WTC11 (cell line): Measurements from ENCODE around the gene ROR2. TPM values are rescaled to one million over a fixed set of nuclear protein-coding genes. Genes with fewer than 3 reads are reported as not detected.

Experiments used
- ATAC-seq: fragments of 200-7000 bp; cut with Tn5 transposase; 2 replicates; pipeline ENCODE4 v1.10.0; 2021; ENCODE audit warnings: mild to moderate bottlenecking, moderate library complexity
- CTCF ChIA-PET: fragments of 300-600 bp; sonication (Branson Sonifier 250); formaldehyde crosslinking; loops from one replicate; lab custom pipeline; 2021; ENCODE audit warnings: antibody characterized with exemption; lab: Charles Lee
- POLR2A ChIA-PET: fragments of 350-600 bp; sonication (Branson Sonifier 250); formaldehyde crosslinking; loops from one replicate; lab custom pipeline; 2021; ENCODE audit warnings: antibody characterized with exemption; lab: Charles Lee
- DNase-seq: peaks from one replicate; pipeline ENCODE4 v3.0.0; 2021; ENCODE audit warnings: low spot score
- H3K27ac Mint-ChIP-seq: 2 replicates; pipeline ENCODE4 v1.8.0; 2021; ENCODE audit warnings: mixed read lengths
- H3K27me3 Mint-ChIP-seq: 2 replicates; pipeline ENCODE4 v1.8.0; 2021; ENCODE audit warnings: low read depth, mild to moderate bottlenecking, moderate library complexity, mixed read lengths
- H3K36me3 Mint-ChIP-seq: 2 replicates; pipeline ENCODE4 v1.8.0; 2021; ENCODE audit warnings: mixed read lengths
- H3K4me1 Mint-ChIP-seq: 2 replicates; pipeline ENCODE4 v1.8.0; 2022; ENCODE audit warnings: mixed read lengths
- H3K4me3 Mint-ChIP-seq: 2 replicates; pipeline ENCODE4 v1.8.0; 2021; ENCODE audit warnings: mild to moderate bottlenecking, moderate library complexity, mixed read lengths
- H3K9me3 Mint-ChIP-seq: 2 replicates; pipeline ENCODE4 v1.8.0; 2021; ENCODE audit warnings: mixed read lengths
- ARID4B ChIP-seq: sonication (generic); formaldehyde crosslinking; IDR thresholded peaks from 2 replicates; pipeline ENCODE4 v1.8.0; 2023; ENCODE audit warnings: missing genetic modification reagents, mild to moderate bottlenecking, borderline replicate concordance
- ATF3 ChIP-seq: sonication (generic); formaldehyde crosslinking; conservative IDR thresholded peaks from 2 replicates; pipeline ENCODE4 v1.8.1; 2022; ENCODE audit warnings: mild to moderate bottlenecking, missing genetic modification reagents
- E2F1 ChIP-seq: sonication (generic); formaldehyde crosslinking; IDR thresholded peaks from 2 replicates; pipeline ENCODE4 v1.8.0; 2022; ENCODE audit warnings: mild to moderate bottlenecking, missing genetic modification reagents
- ESRRA ChIP-seq: sonication (generic); formaldehyde crosslinking; IDR thresholded peaks from 2 replicates; pipeline ENCODE4 v1.8.1; 2022; ENCODE audit warnings: mild to moderate bottlenecking, missing genetic modification reagents, borderline replicate concordance
- FOXJ3 ChIP-seq: sonication (generic); formaldehyde crosslinking; IDR thresholded peaks from 2 replicates; pipeline ENCODE4 v1.9.0; 2021; ENCODE audit warnings: missing genetic modification reagents, mild to moderate bottlenecking, borderline replicate concordance
- FOXP4 ChIP-seq: sonication (generic); formaldehyde crosslinking; IDR thresholded peaks from 2 replicates; pipeline ENCODE4 v1.8.0; 2022; ENCODE audit warnings: mild to moderate bottlenecking, missing genetic modification reagents
- GTF2I ChIP-seq: fragments of 250-450 bp; sonication (Bioruptor Pico); conservative IDR thresholded peaks from 2 replicates; pipeline ENCODE4 v1.4.0; 2021; ENCODE audit warnings: mild to moderate bottlenecking
- JAZF1 ChIP-seq: fragments of 250-450 bp; sonication (Bioruptor Pico); IDR thresholded peaks from 2 replicates; pipeline ENCODE4 v1.9.0; 2021; ENCODE audit warnings: moderate library complexity, mild to moderate bottlenecking, inconsistent platforms
- NFATC4 ChIP-seq: fragments of 250-450 bp; sonication (Bioruptor Pico); IDR thresholded peaks from 2 replicates; pipeline ENCODE4 v1.9.0; 2021; ENCODE audit warnings: mild to moderate bottlenecking
- NFE2L1 ChIP-seq: sonication (generic); formaldehyde crosslinking; IDR thresholded peaks from 2 replicates; pipeline ENCODE4 v1.8.1; 2023; ENCODE audit warnings: missing genetic modification reagents
- PREB ChIP-seq: sonication (generic); formaldehyde crosslinking; IDR thresholded peaks from 2 replicates; pipeline ENCODE4 v1.8.1; 2022; ENCODE audit warnings: mild to moderate bottlenecking, missing genetic modification reagents, moderate library complexity, borderline replicate concordance
- RORB ChIP-seq: fragments of 250-450 bp; sonication (Bioruptor Pico); IDR thresholded peaks from 2 replicates; pipeline ENCODE4 v1.9.0; 2021; ENCODE audit warnings: mild to moderate bottlenecking
- SMAD3 ChIP-seq: sonication (generic); formaldehyde crosslinking; IDR thresholded peaks from 2 replicates; pipeline ENCODE4 v1.8.0; 2022; ENCODE audit warnings: missing genetic modification reagents, mild to moderate bottlenecking, borderline replicate concordance
- SOX15 ChIP-seq: fragments of 250-450 bp; sonication (Bioruptor Pico); IDR thresholded peaks from 2 replicates; pipeline ENCODE4 v1.9.0; 2021; ENCODE audit warnings: mild to moderate bottlenecking
- TP53 ChIP-seq: sonication (generic); formaldehyde crosslinking; IDR thresholded peaks from 2 replicates; pipeline ENCODE4 v1.8.1; 2023; ENCODE audit warnings: mild to moderate bottlenecking, missing genetic modification reagents
- ZNF317 ChIP-seq: sonication (generic); formaldehyde crosslinking; IDR thresholded peaks from 2 replicates; pipeline ENCODE4 v1.8.1; 2023; ENCODE audit warnings: low read depth, mild to moderate bottlenecking, moderate library complexity, missing genetic modification reagents, borderline replicate concordance
- ZNF512 ChIP-seq: sonication (generic); formaldehyde crosslinking; IDR thresholded peaks from 2 replicates; pipeline ENCODE4 v1.8.1; 2022; ENCODE audit warnings: missing genetic modification reagents, borderline replicate concordance
- total RNA-seq: library from RNA; stranded (reverse); gene quantifications from 3 replicates; pipeline ENCODE4 v1.2.3, GENCODE V29; 2021

ROR2 gene
- total RNA-seq, 1 experiment from 2014 or later, result 19.8 TPM

- TF ChIP-seq ARID4B (no peak), SMAD3 (CRISPR knock-in tag) (no peak), JAZF1 (CRISPR knock-in tag) (no peak), E2F1 (no peak), FOXJ3 (no peak), RORB (CRISPR knock-in tag) (no peak), ZNF512 (CRISPR knock-in tag) (no peak), ESRRA (CRISPR knock-in tag) (no peak), NFATC4 (CRISPR knock-in tag) (no peak), TP53 (CRISPR knock-in tag) (no peak), GTF2I (CRISPR knock-in tag) (no peak), NFE2L1 (no peak)
These were observed 135.3 kb downstream of the ROR2 start (continued) for GRCh38 chr9:91814753-91815152.

- no peaks in the 10 kb centered on the region for H3K36me3 Mint-ChIP-seq
- CTCF ChIA-PET, result interaction anchor here (1.2 kb wide), 1 partner anchor 56 kb away, joined by 3 read pairs; no protein-coding TSS in a partner anchor
These were observed 135.8 kb downstream of the ROR2 start for GRCh38 chr9:91814201-91814600.

More at GRCh38 chr9:91814201-91814600, 135.8 kb downstream of the ROR2 start:
- peaks cover 24% of the 10 kb centered on the region for H3K4me1 Mint-ChIP-seq
- H3K27ac Mint-ChIP-seq, result 0 out of 2 replicates have a peak overlapping the region, but pooled peaks have one; percentile 14
- H3K27me3 Mint-ChIP-seq, result no peaks in the 10 kb centered on the region
- TF ChIP-seq PREB, result no peak
- no peak for TF ChIP-seq ZNF317 (CRISPR knock-in tag)
- TF ChIP-seq SOX15 (CRISPR knock-in tag), result no peak
- no peak for TF ChIP-seq ATF3
- no peak for TF ChIP-seq FOXP4 (CRISPR knock-in tag)
- TF ChIP-seq, all 79 proteins: peak for 0
- DNase-seq (no peak), ATAC-seq (no peak)
- Mint-ChIP-seq H3K9me3 (no peaks in the 10 kb centered on the region), H3K4me3 (no peak overlapping the region)
- POLR2A ChIA-PET, result no interaction called here
